Measurements from ENCODE around the gene LILRB2. TPM values are rescaled to one million over a fixed set of nuclear protein-coding genes. Genes with fewer than 3 reads are reported as not detected.

The LILRB2 gene
- total and polyA plus RNA-seq, 2 donors (not counting 3 experiments of a cell fraction or from before 2014, with no cell fraction given), result not detected

GRCh38 chr19:54271106-54271505 is 9.8 kb downstream of the LILRB2 start:
- H3K27ac ChIP-seq (ENCODE audit: insufficient read depth, low read depth, low read length), result no peak overlapping the region
- H3K4me2 ChIP-seq (ENCODE audit: insufficient read depth, low read length), result no peak overlapping the region
- H3K9me1 ChIP-seq (replicated peaks; ENCODE audit: control insufficient read depth, extremely low read depth, insufficient read depth, low read length), result no peaks in the 10 kb centered on the region
- H3K27me3 ChIP-seq (ENCODE audit: control insufficient read depth in 2 of 2, insufficient read depth in 2 of 2, low read length in 2 of 2), result peaks cover 6 to 9% of the 10 kb centered on the region in 2 experiments
- no peaks in the 10 kb centered on the region for H3K36me3 ChIP-seq (ENCODE audit: control insufficient read depth in 2 of 2, extremely low read depth in 1 of 2, insufficient read depth in 2 of 2, low read length in 2 of 2)
- no peak overlapping the region for H2AFZ ChIP-seq (ENCODE audit: low read depth, low read length)
- no TSS peak for BruUV-seq (replicated peaks)
- CTCF ChIA-PET, result no interaction called here
- no peaks in the 10 kb centered on the region for H3K9me3 ChIP-seq (replicated peaks; ENCODE audit: control insufficient read depth, insufficient read depth, low read length)
- no peaks in the 10 kb centered on the region for H3K4me1 ChIP-seq (ENCODE audit: control insufficient read depth, extremely low read depth, insufficient read depth, low read length)
- H3K9ac ChIP-seq (replicated peaks; ENCODE audit: extremely low read depth, insufficient read depth, low read length), result no peak overlapping the region
- TF ChIP-seq JUN (IDR thresholded peaks at IDR 0.05; ENCODE audit: borderline replicate concordance, insufficient read depth, insufficient read length, low read depth) (no peak), CTCF (IDR thresholded peaks at IDR 0.05; ENCODE audit: extremely low read depth in 1 of 2, insufficient read depth in 1 of 2, low read depth in 1 of 2, low read length in 2 of 2) (no peak), POLR2A (IDR thresholded peaks at IDR 0.05; ENCODE audit: low read depth, low read length) (no peak), GATA2 (IDR thresholded peaks at IDR 0.05; ENCODE audit: insufficient read depth, insufficient read length, low read depth, low read length) (no peak), MYC (IDR thresholded peaks at IDR 0.05; ENCODE audit: low read depth, low read length) (no peak), FOS (IDR thresholded peaks at IDR 0.05; ENCODE audit: borderline replicate concordance, insufficient read depth, low read length) (no peak), EZH2 (IDR thresholded peaks at IDR 0.05; ENCODE audit: borderline replicate concordance, low read depth, low read length, severe bottlenecking) (no peak), MAX (IDR thresholded peaks at IDR 0.05; ENCODE audit: insufficient read depth, insufficient read length) (no peak), POLR2AphosphoS5 (IDR thresholded peaks at IDR 0.05; ENCODE audit: insufficient read depth, low read depth, low read length) (no peak)
- no peak overlapping the region for H3K4me3 ChIP-seq (replicated peaks in 1 of 3; ENCODE audit: insufficient read depth in 1 of 3, low read depth in 1 of 3, low read length in 3 of 3)
- dilution Hi-C loops (cut with MboI; ENCODE audit: extremely low pct_ligation_motif_present, low sequenced_read_pairs), result no loop called here
- DNase-seq (ENCODE audit: low read depth, low spot score), result no peak
- no peaks in the 10 kb centered on the region for H4K20me1 ChIP-seq (replicated peaks; ENCODE audit: control insufficient read depth, extremely low read depth, insufficient read depth, low read length)
- H3K79me2 ChIP-seq (ENCODE audit: control insufficient read depth, insufficient read depth, low read length), result no peaks in the 10 kb centered on the region
- POLR2A ChIA-PET, result no interaction called here
- no peak for FAIRE-seq
- intact Hi-C loops (cut with micrococcal nuclease), result no loop called here

Measured in endothelial cell of umbilical vein (primary cell).